ENCODE measurements around the gene SLC44A3.

SLC44A3 gene

DNA sequence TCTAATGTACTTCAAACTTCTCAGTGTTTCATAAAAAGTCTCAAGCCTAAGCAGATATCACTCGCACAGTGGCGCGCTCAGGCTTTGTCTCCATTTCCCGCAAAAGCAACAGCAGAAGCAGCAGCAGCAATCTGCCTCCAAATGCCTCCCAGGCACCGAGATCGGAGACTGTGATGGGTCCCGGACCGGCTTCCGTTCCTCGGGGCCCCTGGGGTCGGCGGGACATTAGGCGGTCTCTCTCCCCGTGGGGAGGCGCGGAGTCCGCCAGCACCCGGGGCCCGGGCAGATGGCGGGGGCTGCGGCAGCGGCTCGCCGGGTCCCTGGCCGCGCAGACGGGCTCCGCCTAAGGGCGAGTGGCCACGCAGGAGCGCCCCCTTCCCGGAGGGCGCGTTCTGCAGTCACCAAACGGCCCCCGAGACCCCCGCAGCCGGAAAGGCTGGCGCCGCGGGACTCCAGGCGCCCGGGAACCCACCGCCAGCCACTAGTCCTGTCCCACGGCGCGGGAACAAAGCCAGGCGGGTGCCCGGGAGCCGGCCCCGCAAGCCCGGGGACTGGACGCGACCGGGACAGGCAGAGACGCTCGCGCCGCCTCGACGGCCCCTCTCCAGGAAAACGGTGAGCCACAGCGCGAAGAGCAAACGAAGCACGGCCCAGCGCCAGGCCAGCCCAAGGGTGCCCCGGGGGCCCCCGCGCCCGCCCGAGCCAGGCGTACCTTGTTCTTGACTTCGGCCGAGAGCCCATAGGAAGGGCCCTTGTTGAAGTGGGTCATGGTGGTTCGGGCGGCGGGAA is 106.2 kb downstream of the SLC44A3 start:
- TF ChIP-seq ZBTB7A (IDR thresholded peaks at IDR 0.05; ENCODE audit: low read depth) (peak; percentile 72), FOXM1 (IDR thresholded peaks at IDR 0.05; ENCODE audit: borderline replicate concordance, low read depth) (no peak)

DNA sequence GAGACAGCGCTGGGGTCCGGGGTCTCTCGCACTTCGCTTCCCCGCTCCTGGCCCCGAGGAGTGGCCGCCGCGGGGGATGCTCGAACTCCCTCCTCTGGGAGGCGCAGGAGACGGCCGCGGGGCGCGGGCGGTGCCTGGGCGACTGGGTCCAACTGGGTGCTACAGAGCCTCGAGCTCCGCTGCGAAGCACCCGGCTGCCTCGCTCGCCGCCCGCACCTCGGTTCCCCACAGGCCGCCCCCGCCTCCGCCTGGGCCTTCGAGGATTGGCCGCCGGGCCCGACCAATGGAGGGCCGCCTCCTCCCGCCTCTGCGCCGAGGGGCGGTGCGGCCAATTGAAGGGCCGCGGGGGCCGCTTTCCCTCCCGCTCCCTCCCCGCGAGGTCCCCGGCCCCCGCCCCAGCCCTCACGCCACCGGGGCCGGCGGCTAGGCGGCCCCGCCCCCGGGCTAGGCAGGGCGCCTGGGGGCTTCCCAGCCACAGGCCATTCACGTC is 106.8 kb downstream of the SLC44A3 start, which contains the start of gene CNN3:
CNN3 (minus strand) TSS at position 196 of the 490 bp plus-strand sequence. CDS start 216 bp downstream, outside the sequence.
- TF ChIP-seq RAD21 (IDR thresholded peaks at IDR 0.05; ENCODE audit: low read depth) (no peak), ZBTB7A (IDR thresholded peaks at IDR 0.05; ENCODE audit: low read depth) (no peak), YY1 (IDR thresholded peaks at IDR 0.05; ENCODE audit: low read depth) (0 out of 2 replicates have a peak, but pooled peaks have one; percentile 9), CEBPB (IDR thresholded peaks at IDR 0.05) (no peak), NFIC (IDR thresholded peaks at IDR 0.05) (no peak), TAF1 (IDR thresholded peaks at IDR 0.05; ENCODE audit: low read depth) (peak; percentile 89), TCF12 (IDR thresholded peaks at IDR 0.05; ENCODE audit: low read depth) (peak; percentile 24; the same call in 1 of the 2 replicates), CREB1 (IDR thresholded peaks at IDR 0.05; ENCODE audit: low read depth) (no peak), EGR1 (IDR thresholded peaks at IDR 0.05) (peak; percentile 87), EP300 (IDR thresholded peaks at IDR 0.05; ENCODE audit: borderline replicate concordance) (no peak), TEAD4 (IDR thresholded peaks at IDR 0.05) (no peak), FOXM1 (IDR thresholded peaks at IDR 0.05; ENCODE audit: borderline replicate concordance, low read depth) (no peak), REST (IDR thresholded peaks at IDR 0.05; ENCODE audit: low read depth) (no peak)
- TF ChIP-seq, protein P1, sequence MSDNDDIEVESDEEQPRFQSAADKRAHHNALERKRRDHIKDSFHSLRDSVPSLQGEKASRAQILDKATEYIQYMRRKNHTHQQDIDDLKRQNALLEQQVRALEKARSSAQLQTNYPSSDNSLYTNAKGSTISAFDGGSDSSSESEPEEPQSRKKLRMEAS (IDR thresholded peaks at IDR 0.05): peak; percentile 94
- TF ChIP-seq, protein P2, sequence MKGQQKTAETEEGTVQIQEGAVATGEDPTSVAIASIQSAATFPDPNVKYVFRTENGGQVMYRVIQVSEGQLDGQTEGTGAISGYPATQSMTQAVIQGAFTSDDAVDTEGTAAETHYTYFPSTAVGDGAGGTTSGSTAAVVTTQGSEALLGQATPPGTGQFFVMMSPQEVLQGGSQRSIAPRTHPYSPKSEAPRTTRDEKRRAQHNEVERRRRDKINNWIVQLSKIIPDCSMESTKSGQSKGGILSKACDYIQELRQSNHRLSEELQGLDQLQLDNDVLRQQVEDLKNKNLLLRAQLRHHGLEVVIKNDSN (IDR thresholded peaks at IDR 0.05): no peak

GRCh38 chr1:94927405-94928175 is 107.4 kb downstream of the SLC44A3 start:
- TF ChIP-seq YY1 (IDR thresholded peaks at IDR 0.05; ENCODE audit: low read depth): no peak
- TF ChIP-seq NFIC (IDR thresholded peaks at IDR 0.05): no peak
- TF ChIP-seq EGR1 (IDR thresholded peaks at IDR 0.05): no peak
- no peak for TF ChIP-seq CEBPB (IDR thresholded peaks at IDR 0.05)
- TF ChIP-seq, protein P1 (IDR thresholded peaks at IDR 0.05): no peak
- no peak for TF ChIP-seq RAD21 (IDR thresholded peaks at IDR 0.05; ENCODE audit: low read depth)
- TF ChIP-seq ZBTB7A (IDR thresholded peaks at IDR 0.05; ENCODE audit: low read depth): no peak; the same call in 1 of the 2 replicates
- TF ChIP-seq, protein P2 (IDR thresholded peaks at IDR 0.05): no peak
- no peak for TF ChIP-seq TEAD4 (IDR thresholded peaks at IDR 0.05)
- TF ChIP-seq REST (IDR thresholded peaks at IDR 0.05; ENCODE audit: low read depth): no peak
- no peak for TF ChIP-seq CREB1 (IDR thresholded peaks at IDR 0.05; ENCODE audit: low read depth)
- no peak for TF ChIP-seq TCF12 (IDR thresholded peaks at IDR 0.05; ENCODE audit: low read depth)
- no peak for TF ChIP-seq FOXM1 (IDR thresholded peaks at IDR 0.05; ENCODE audit: borderline replicate concordance, low read depth)
- TF ChIP-seq TAF1 (IDR thresholded peaks at IDR 0.05; ENCODE audit: low read depth): no peak
- no peak for TF ChIP-seq EP300 (IDR thresholded peaks at IDR 0.05; ENCODE audit: borderline replicate concordance)

GRCh38 chr1:94928293-94928939 is 108.3 kb downstream of the SLC44A3 start:
- TF ChIP-seq RAD21 (IDR thresholded peaks at IDR 0.05; ENCODE audit: low read depth) (no peak), TAF1 (IDR thresholded peaks at IDR 0.05; ENCODE audit: low read depth) (no peak), EP300 (IDR thresholded peaks at IDR 0.05; ENCODE audit: borderline replicate concordance) (no peak), EGR1 (IDR thresholded peaks at IDR 0.05) (no peak), NFIC (IDR thresholded peaks at IDR 0.05) (no peak)

Measured in Ishikawa (cell line).